ENCODE data around the gene OBSCN. TPM values are rescaled to one million over a fixed set of nuclear protein-coding genes. Genes with fewer than 3 reads are reported as not detected.
A peak's percentile ranks its signal among the peaks of the same experiment; 100 is the strongest.
"Not testable (repeated sequence)": the region's sequence is repeated elsewhere in the genome, so short reads cannot be mapped to it uniquely, and the experiment has no call there.

Gene OBSCN
- total RNA-seq, 1 donor from 2014 or later, result 16.9 TPM

DNA sequence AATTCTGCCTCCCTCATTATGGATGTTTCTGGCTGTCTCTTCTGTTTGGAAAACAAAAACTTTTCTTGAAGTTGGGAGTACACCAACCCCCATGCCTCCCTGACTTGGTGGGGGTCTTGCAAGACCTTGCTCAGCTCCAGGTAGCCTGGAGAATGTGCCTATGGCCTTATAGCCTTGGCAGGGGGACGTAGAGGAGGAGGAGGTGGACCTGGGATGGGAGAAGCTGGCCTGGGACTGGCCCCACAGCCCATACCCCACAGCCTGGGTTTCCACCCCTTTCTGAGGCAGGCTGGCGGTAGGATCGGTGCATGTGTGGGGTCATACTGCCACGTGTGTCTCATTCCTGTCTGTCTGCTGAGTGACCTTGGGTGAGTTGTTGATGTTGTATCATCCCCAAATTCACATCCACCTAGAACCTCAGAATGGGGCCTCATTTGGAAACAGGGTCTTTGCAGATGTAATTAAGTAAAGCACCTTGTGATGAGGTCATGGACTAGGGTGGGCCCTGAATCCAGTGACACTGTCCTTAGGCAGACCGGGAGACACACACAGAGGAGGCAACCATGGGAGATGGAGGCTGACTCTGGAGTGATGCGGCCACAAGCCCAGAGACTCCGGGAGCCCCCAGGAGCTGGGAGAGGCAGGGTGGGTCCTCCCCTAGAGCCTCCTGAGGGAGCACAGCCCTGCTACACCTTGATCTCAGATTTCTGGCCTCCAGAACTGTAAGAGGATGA is 18.5 kb downstream of the OBSCN start:
- peaks cover 3% of the 10 kb centered on the region for H3K27me3 Mint-ChIP-seq (ENCODE audit: unreplicated experiment)
- no peaks in the 10 kb centered on the region for H3K4me1 Mint-ChIP-seq (ENCODE audit: unreplicated experiment)
- DNase-seq (ENCODE audit: low spot score), result no peak
- peaks cover 32% of the 10 kb centered on the region for H3K36me3 Mint-ChIP-seq (ENCODE audit: low read depth, unreplicated experiment)
- TF ChIP-seq, protein P1, sequence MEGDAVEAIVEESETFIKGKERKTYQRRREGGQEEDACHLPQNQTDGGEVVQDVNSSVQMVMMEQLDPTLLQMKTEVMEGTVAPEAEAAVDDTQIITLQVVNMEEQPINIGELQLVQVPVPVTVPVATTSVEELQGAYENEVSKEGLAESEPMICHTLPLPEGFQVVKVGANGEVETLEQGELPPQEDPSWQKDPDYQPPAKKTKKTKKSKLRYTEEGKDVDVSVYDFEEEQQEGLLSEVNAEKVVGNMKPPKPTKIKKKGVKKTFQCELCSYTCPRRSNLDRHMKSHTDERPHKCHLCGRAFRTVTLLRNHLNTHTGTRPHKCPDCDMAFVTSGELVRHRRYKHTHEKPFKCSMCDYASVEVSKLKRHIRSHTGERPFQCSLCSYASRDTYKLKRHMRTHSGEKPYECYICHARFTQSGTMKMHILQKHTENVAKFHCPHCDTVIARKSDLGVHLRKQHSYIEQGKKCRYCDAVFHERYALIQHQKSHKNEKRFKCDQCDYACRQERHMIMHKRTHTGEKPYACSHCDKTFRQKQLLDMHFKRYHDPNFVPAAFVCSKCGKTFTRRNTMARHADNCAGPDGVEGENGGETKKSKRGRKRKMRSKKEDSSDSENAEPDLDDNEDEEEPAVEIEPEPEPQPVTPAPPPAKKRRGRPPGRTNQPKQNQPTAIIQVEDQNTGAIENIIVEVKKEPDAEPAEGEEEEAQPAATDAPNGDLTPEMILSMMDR (IDR thresholded peaks at IDR 0.05; ENCODE audit: unreplicated experiment), result no peak
- H3K9me3 Mint-ChIP-seq (ENCODE audit: unreplicated experiment), result no peaks in the 10 kb centered on the region
- H3K27ac Mint-ChIP-seq (ENCODE audit: unreplicated experiment), result no peak overlapping the region
- peak overlapping the region; percentile 31 for H3K4me3 Mint-ChIP-seq (ENCODE audit: unreplicated experiment)

DNA sequence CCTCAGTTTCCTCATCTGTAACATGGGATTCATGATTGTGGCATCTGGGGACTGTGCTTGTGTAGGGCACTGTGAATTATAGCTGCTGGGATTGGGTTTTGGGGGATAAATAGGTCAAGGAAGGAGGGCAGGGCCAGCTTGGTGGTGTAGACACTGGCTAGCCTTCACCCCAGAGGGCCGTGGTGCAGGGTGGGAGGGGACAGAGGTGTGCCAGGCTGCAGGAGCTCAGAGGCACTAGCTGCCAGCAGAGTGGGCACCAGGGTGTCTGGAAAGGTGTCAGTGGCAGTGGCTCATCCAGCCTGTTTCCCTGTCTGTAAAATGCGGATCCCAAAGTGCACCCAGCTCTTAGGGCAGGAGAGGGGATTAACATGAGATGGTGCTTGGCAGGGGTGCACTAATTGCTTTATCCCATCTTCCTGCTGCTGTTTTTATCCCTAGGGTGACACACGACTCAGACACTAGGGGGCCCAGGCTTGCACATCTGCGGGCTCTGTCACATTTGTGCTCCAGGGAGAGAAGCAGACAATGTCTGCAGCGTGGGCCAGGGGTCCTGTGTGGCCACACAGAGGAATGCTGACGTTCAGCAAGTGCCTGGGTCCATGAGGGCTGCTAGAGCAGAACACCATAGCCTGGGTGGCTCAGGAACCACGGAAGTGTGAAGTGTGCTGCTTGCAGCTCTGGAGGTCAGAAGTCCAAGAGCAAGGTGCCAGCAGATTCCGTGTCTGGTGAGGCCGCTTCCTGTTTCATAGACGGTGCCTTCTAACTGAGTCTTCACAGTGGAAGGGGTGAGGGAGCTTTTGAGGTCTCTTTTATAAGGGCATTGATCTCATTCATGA is 19.3 kb downstream of the OBSCN start:
- TF ChIP-seq, protein P1 (IDR thresholded peaks at IDR 0.05; ENCODE audit: unreplicated experiment), result peak; percentile 27
- DNase-seq (ENCODE audit: low spot score), result no peak
- Mint-ChIP-seq H3K4me3 (ENCODE audit: unreplicated experiment) (no peak overlapping the region), H3K36me3 (ENCODE audit: low read depth, unreplicated experiment) (peaks cover 32% of the 10 kb centered on the region), H3K27ac (ENCODE audit: unreplicated experiment) (no peak overlapping the region), H3K9me3 (ENCODE audit: unreplicated experiment) (no peaks in the 10 kb centered on the region), H3K27me3 (ENCODE audit: unreplicated experiment) (peaks cover 3% of the 10 kb centered on the region), H3K4me1 (ENCODE audit: unreplicated experiment) (no peaks in the 10 kb centered on the region)

DNA sequence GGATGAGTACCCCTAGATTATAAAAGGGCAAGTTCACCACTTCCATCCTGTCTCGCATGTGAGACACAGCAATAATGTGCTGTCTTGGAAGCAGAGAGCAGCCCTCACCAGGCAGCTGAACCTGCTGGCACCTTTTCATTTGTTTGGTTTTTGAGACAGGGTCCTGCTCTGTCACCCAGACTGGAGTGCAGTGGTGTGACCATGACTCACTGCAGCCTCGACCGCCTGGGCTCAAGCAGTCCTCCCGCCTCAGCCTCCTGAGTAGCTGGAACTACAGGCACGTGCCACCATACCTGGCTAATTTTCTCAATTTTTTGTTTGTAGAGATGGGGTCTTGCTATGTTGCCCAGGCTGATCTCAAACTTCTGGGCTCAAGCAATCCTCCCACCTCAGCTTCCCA is 20.3 kb downstream of the OBSCN start:
- not testable (repeated sequence) for H3K27ac Mint-ChIP-seq (ENCODE audit: unreplicated experiment); H3K9me3 Mint-ChIP-seq (ENCODE audit: unreplicated experiment); DNase-seq (ENCODE audit: low spot score); H3K27me3 Mint-ChIP-seq (ENCODE audit: unreplicated experiment); H3K4me3 Mint-ChIP-seq (ENCODE audit: unreplicated experiment); H3K4me1 Mint-ChIP-seq (ENCODE audit: unreplicated experiment)
- H3K36me3 Mint-ChIP-seq (ENCODE audit: low read depth, unreplicated experiment), result peaks cover 25% of the 10 kb centered on the region

DNA sequence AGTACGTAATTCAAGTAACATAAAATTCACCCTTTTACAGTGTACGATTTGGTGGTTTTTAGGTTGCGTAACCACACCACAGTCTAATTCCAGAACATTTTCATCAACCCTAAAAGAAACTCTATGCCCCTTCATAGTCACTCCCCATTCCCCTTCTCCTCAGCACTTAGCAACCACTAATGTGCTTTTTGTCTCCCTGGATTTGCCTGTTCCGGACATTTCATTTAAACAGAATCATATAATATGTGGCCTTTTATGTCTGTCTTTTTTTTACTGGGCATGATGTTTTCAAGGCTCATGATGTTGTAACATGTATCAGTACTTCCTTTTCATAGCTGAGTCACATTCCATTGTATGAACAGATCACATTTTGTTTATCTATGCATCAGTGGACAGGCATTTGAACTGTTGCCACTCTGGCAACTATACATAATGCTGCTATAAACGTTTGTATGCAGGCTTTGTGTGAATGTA is 20.8 kb downstream of the OBSCN start:
- TF ChIP-seq, protein P1 (IDR thresholded peaks at IDR 0.05; ENCODE audit: unreplicated experiment), result no peak
- no peaks in the 10 kb centered on the region for H3K4me1 Mint-ChIP-seq (ENCODE audit: unreplicated experiment)
- no peak overlapping the region for H3K4me3 Mint-ChIP-seq (ENCODE audit: unreplicated experiment)
- no peak for DNase-seq (ENCODE audit: low spot score)
- H3K9me3 Mint-ChIP-seq (ENCODE audit: unreplicated experiment), result no peaks in the 10 kb centered on the region
- peaks cover 1% of the 10 kb centered on the region for H3K27me3 Mint-ChIP-seq (ENCODE audit: unreplicated experiment)
- no peak overlapping the region for H3K27ac Mint-ChIP-seq (ENCODE audit: unreplicated experiment)
- H3K36me3 Mint-ChIP-seq (ENCODE audit: low read depth, unreplicated experiment), result peaks cover 23% of the 10 kb centered on the region

DNA sequence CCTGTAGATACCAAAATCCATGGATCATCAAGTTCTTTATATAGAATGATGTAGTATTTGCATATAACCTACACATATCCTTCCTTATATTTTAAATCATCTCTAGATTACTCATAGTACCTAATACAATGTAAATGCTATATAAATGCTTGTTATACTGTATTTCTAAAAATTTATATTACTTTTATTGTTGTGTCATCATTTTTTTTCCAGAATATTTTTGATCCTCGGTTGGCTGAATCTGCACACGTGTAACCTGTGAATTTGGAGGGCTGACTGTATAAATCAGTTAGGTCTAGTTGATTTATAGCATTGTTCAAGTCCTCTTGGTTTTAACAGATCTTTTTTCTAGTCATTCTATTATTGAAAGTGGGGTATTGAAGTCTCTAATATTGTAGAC is 23.3 kb downstream of the OBSCN start:
- no peak overlapping the region for H3K27ac Mint-ChIP-seq (ENCODE audit: unreplicated experiment)
- TF ChIP-seq, protein P1 (IDR thresholded peaks at IDR 0.05; ENCODE audit: unreplicated experiment), result no peak
- H3K9me3 Mint-ChIP-seq (ENCODE audit: unreplicated experiment), result no peaks in the 10 kb centered on the region
- H3K36me3 Mint-ChIP-seq (ENCODE audit: low read depth, unreplicated experiment), result peaks cover under 1% of the 10 kb centered on the region
- no peak overlapping the region for H3K4me3 Mint-ChIP-seq (ENCODE audit: unreplicated experiment)
- no peaks in the 10 kb centered on the region for H3K4me1 Mint-ChIP-seq (ENCODE audit: unreplicated experiment)
- no peak for DNase-seq (ENCODE audit: low spot score)
- H3K27me3 Mint-ChIP-seq (ENCODE audit: unreplicated experiment), result peaks cover 1% of the 10 kb centered on the region
